Activated naive CD8-positive, alpha-beta T cell treated with anti-CD3 and anti-CD28 coated beads, Interleukin-2, amount 50 U/mL, for 16 hours (primary cell): ENCODE measurements around the gene GREB1L.
"Not testable (repeated sequence)": the region's sequence is repeated elsewhere in the genome, so short reads cannot be mapped to it uniquely, and the experiment has no call there.

Source experiments
- DNase-seq: peaks from one replicate; pipeline ENCODE4 v3.0.0-alpha.2; 2020; ENCODE audit warnings: low read depth, low spot score

Gene GREB1L

DNA sequence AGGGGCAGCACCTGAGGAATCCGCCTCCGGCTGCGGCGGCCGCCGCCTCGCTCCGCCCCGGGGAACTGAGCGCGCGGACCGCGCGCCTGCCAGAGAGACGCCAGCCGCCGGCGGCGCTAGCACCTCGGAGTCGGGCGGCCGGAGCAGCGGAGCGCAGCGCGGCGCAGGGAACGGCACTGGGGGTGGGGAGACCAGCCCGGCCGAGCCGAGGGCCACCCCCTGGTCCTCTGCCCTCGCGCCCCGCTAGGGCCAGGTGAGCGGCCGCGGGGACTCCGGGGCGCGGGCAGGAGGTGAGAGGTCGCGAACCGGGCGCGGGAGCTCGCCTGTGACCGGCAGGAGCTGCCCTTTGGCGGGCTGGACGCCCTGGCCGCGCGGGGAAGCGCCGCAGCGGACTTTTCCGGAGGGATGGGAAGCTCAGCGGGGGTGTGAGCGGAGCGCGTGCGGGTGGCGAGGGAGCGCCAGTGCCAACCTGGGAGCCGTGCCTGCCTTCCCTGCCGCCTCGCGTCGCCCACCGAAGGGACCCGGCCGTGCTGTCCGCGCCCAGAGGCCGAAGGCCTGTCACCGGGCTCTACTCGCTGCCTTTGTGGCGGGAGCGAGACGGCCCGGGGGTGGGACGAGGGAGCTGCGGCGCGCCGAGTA is at the start of gene GREB1L:
TSS of gene GREB1L (plus strand) at position 92 of the 639 bp plus-strand sequence. CDS start 141,287 bp downstream, outside the sequence.
- no peak for DNase-seq

DNA sequence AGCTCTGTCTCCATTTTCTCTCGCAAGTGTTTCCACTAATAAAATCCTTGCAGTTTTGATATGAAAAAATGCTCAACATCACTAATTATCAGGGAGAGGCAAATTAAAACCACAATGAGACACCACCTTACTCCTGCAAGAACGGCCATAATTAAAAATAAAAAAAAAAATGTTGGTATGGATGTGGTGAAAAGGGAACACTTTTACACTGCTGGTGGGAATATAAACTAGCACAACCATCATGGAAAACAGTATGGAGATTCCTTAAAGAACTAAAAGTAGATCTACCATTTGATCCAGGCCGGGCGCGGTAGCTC is 49.8 kb upstream of the GREB1L start:
- no peak for DNase-seq

DNA sequence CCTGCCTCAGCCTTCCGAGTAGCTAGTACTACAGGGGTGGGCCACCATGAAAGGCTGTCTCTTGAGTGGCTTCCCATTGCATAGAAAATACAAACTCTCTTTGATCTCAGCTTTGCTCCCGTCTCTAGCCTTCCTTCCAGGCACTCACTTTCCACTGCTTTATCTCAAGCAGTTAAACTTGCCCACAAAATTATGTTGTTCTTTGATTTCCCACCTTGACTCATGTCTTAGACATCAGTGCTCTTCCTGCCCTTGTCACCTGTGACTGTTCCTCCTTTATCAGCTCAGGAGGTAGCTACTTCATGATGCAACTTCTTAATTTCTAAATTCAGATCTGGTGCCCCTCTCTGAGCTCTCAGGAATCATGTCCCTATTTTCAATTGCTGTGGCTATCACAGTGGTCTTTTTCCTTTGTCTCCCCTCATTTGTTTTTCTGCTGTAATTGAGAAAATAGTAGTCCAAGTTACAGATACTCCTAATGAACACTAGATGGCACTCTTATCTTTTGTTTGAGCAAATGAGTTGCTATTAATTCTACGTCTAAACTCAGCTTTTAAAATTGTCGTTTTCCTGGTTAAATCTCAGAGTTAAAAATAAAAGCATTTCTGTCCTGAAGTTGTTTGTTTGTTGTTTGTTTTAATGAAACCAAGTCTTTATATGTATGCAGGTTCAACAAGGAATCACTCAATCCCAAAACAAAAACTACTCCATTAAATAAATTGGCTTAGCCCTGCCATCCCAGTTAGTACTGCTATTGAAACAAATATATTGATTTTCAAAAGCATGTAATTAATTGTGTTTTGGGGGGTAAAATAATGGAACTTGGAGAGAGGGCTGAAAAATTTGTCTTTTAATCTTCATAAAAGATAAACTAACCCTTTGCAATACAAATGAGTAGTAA is 46.9 kb upstream of the GREB1L start:
- DNase-seq = no peak

DNA sequence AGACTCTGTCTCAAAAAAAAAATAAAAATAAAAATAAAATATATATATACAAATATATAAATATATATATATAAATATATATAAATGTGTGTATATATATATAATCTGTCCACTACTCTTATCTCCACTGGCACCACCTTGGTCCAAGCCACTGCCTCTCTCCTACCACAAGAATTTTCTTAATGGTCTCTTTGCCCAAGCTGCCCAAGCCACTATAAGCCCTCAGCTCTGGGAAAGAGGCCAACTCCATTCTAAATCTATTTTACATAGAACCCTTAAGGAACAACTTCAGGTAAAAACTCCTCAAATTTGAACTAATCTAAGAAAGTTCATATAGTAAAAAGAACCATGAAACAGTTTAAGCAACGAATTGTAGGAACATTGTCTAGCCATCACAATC is 45.6 kb upstream of the GREB1L start:
- DNase-seq = no peak

DNA sequence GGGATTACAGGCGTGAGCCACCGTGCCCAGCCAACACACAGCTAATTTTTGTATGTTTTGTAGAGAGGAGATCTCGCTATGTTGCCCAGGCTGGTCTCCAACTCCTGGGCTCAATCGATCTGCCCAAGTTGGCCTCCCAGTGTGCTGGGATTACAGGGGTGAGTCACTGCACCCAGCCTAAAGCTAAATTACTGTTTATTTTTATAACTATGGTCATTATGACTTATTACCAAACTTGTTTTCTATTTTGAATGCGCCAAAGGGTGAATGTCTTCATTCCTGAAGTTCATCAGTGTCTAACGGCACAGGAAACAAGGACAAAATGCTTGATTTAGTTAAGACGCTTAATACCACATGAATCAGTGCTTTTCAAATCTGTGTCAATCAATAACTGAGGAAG is 38.9 kb upstream of the GREB1L start:
- no peak for DNase-seq

DNA sequence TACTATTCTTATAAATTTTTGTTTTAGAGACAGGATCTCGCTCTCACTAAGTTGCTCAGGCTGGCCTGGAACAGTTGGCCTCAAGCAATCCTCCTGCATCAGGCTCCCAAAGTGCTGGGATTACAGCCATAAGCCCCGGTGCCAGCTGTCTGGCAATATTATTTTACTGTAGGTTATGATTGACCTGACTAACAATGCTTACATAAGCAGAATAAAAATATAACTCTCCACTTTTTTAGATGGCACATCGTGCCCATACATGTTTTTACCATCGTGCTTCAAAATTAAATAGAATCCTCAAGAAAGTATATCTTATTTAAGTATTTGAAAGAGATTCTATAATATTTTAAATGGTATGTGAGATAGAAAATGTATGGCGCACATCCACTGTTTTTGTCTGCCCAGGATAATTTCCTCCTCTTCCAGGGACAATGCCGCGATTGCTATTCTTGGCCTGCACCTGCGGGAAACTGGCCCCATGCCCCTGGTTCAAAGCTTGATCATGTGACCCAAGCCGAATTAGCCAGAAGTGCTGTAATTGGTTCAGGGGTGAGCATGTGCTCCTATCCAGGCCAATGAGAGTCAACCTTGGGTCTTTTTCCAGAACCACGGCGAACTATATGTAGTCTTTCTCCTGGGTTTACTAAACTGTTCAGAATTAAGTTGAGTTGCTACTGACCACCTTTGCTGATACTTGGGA is 38.3 kb upstream of the GREB1L start:
- no peak for DNase-seq

DNA sequence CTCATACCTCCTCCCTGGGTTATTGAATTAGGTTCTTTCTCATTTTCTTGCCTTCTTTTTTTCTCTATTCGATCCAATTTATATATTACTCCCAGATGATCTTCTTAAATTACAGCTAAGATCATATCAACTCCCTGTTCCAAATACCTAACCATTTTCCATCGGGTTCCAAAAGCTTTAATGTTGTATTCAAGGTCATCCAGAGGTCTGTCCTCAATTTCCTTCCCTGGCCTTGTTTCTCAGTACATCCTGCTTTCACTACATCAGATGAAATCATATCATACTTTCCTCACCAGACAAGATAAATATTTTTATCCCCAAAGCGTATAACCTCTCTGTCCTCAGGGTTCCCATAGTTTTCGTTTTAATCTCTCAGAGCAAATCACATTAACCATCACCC is 36.3 kb upstream of the GREB1L start:
- no peak for DNase-seq

DNA sequence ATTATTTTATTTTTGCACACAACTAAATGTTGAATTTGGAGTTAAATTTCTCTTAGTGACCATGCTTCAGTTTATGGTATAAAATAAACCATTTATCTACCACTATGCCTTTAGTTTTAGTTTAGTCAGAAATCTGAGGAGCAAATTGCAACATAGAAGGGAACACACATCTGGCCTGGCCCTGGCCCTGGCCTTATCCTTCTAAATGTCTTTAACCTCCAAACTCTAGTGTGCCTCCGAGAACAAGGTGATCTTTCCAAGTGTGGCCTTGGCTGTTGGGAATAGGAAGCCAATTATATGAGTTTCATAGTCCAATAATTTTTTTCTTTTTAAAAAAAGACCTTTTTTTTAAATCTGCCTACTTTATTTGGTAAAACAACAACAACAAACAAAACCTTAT is 31.8 kb upstream of the GREB1L start:
- no peak for DNase-seq

DNA sequence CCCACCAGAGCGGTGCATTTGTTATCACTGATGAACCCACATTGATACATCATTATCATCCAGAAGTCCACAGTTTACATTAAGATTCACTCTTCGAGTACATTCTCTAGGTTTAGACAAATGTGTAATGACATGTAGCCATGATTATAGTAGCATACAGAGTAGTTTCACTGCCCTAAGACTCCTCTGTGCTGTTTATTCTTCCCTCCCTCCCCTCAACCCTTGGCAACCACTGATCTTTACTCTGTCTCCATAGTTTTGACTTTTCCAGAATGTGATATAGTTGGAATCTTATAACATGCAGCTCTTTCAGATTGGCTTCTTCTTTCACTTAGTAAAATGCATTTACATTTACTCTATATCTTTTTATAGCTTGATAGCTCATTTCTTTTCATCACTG is 31.2 kb upstream of the GREB1L start:
- no peak for DNase-seq

DNA sequence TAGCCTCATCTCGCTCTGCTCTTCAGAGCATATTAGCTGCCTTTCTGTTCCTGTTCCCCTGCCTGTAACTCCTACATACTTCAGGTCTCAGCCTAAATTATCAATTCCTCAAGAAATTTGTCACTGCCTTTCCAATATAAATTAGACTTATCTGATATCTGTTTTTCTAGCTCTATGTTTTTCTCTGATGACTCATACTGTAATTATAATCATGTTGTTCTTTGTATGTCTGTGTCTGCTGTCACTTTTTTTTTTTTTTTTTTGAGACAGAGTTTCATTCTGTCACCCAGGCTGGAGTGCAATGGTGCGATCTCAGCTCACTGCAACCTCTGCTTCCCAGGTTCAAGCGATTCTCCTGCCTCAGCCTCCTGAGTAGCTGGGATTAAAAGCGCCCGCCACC is 27.6 kb upstream of the GREB1L start:
- not testable (repeated sequence) for DNase-seq

DNA sequence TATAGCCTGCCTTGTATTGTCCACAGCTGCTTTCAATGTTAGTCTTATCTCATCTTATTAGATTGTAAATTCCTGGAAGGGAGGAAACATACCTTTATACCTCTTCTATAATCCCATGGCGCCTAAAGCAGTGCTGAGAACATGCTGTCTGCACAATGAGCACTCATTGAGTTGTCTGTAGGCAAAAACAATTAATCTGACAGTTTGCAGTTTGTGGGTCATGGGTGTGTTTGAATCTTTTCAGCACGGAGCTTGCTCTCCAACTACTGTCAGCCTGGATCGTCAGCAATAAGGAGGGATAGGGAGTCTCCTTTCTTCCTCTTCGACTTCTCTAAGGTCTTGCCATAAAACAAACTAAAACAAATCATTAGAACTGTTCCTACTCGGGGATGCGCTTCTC is 26.5 kb upstream of the GREB1L start:
- DNase-seq = no peak

DNA sequence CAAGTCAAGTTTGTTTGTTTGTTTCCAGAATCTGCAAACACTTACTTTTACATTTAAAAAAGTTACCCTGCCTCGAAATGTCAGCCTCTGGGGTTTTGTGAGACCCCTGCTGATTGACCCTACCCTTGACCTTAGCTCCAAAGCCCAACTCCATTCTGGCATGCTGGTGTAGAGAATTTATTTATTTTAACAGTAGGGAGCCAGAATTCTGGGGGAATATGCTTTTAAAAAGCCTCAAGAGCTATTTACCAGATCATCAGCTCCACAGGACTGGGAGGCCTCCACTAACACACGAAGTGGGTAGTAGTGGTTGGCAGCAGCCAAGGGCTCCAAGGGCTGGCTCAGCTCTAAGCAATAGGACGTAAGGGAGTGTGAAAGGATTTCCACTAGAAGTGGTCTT is 23.2 kb upstream of the GREB1L start:
- no peak for DNase-seq

DNA sequence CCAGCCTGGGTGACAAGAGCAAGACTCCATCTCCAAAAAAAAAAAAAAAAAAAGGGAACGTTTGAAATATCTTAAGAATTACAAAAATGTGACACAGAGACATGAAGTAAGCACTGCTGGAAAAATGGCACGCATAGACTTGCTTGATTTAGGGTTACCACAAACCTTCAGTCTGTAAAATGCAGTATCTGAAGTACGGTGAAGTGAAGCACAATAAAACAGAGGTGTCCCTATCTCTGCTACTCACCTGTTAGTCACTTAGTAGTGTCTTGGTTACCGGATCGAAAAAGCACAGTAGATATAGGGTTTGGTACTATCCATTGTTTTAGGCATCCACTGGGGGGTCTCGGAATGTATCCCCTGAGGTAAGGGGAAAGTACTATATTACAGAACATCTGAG is 11.6 kb upstream of the GREB1L start:
- no peak for DNase-seq

DNA sequence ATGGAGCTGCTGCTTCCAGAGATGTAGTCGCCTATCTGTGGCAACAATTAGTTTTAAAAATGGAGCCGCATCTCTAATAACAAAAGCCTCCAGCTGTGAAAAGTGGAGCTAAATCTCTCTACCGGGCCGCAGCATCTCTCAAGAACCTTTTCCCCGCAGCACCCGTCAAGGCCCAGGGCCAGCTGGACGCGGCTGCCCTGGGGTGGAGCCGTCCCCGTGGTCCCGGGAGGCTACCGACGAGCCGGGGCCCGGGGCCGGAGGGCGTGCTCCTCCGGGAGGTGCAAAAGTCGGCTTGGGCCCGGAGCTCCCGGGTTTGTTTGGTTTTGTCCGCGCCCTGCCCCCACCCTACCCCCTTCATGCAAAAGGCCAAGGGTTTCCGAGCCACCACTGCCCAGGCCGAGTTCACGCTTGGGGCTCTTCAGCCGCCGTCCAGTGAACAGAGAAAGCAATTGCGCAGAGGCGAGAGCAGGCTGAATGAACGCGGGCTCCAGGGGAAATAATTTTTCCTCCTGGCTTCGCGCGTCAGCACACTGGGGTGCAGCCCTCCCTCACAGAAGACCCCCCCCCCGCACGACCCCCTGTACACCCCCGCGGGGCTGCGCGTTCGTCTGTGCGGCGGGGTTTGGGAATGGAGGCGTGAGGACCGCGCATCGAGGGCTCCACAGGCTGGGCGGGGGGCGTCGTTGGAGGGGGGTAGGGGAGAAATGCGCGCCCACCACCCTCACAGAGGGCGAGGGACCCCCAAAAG is 557 bp upstream of the GREB1L start:
- DNase-seq = no peak

DNA sequence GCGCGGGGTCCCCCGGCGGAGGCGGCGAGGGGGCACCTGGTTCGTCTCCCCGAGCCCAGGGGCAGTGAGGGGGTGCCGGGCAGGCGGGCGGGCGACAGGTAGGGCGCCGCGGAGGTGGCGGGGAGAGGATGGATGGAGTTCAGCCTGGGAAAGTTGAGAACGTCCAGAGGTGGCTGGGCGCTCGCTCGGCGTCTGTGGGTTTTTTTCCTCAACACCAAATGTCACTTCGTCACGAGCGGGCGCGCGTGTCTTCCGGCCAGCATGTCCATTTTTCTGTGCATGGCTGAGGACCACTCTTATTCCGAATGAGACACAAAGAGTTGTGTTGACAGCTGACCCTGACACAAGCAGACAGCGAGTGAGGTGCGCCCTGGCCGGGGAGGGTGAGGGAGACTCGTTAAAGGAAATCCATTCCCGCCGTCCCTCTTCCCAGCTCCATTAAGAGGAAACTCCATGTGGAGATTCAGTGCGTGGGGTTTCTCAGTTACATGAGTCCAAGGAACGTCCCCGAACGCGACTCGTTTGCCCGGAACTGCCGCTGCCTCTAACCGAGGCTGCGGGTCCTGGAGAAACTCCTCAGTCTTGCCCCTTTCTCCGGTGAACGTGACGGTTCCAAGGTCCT is 859 bp downstream of the GREB1L start:
- DNase-seq = no peak

DNA sequence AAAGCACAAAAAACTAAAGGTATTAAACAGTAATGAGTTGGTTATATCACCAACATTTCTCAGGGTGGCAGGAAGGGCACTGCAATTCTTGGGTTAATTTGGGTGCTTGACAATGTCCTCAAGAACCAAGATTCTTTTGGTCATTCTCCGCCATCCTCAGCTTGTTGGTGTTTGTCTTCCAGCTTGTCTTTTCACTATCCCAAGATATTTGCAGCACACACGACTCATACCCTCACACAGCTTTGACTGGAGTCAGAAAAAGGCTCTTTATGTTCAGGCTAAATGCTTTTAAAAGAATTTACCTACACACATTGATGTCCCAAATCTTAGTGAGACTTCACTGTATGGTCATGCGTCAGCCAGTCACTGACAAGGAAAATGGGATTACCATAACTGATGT is 12.5 kb downstream of the GREB1L start:
- no peak for DNase-seq

DNA sequence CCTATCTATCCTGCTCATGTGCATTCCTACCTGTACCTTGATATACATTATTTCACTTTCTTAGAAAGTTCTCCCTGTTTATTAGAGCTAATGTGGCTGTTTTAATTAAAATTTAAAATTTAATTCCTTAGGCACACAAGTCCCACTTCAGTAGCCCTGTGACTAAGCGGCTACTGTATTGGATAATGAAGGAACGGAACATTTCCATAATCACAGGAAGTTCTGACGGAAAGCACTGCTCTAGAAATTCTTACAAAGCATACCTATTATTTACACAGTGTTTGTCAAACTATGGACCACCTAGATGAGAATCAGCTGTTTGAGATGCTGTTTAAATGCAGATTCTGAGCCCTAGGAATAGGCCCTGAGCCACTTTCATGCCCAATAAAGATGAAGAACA is 13.2 kb downstream of the GREB1L start:
- DNase-seq = no peak

DNA sequence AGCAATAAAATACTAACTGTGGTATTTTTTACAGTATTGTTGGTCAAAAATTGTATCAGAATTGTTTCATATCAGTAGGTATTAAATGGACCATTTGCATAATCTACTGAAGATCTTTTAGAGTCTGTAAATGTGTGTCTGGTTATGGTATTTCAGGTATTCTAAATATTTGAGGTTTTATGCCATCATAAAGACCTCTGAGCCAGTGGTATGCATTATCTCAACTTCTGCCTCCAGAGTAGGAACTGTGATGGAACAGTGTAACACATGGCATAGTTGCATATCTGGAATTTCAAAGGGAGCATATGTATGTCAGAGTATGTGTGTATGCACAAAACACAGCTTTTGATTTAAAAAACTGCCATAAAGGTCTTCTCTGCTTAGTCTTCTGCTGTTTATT is 15.4 kb downstream of the GREB1L start:
- no peak for DNase-seq

DNA sequence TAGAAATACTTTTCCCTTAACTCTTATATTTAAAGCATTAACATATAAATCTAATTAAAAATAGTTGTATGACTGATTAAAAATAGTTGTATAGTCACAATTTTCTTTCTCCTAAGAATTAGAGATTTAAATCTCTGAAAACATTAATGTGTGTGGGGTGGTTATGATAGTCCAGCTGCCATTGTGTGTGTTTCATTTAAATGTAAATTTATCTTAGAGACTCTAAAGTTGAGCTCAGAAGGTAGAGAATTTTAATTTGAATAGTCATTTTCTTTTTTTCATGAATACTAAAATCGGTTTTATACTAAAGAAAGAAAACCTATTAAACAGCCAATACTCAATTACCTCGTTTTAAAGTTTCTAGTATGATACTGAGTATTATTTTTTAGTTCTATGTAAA is 18.6 kb downstream of the GREB1L start:
- DNase-seq = no peak

DNA sequence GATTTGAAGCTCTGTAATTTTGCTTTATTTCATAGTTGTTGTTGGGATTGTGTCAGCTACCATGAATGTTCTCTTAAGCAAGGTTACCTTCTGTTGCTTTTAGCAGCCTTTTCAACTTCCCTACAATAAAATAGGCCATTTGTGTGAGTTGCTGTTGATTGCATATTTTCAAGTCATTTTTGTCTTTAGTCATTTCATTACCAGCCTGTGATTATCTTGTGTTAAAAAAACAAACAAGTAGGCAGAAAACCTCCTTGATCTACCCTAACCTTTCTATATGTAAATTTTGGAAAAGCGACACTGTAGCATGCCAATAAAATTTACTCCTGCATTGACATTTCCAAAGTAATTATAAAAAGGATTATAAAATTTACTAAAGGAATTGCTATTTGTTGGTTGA is 19.3 kb downstream of the GREB1L start:
- DNase-seq = no peak

DNA sequence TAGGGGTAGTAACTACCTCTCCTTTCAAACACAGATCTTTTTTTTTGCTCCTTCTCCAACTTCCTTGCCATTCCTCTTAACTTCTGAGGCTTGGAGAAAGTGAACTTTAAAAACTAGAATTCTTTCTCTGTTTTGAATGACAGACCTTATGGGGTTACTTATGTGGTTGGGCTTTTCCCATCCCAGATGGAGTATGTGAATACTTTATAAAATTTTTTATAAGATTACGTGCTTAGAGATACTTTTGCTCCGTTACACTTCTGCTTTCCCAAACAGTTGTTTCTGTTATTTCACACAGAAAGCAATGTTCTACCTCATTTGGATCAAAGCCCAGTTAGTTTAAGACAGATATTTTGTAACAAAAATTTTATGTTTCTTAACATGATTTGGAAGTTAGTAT is 20.2 kb downstream of the GREB1L start:
- no peak for DNase-seq

DNA sequence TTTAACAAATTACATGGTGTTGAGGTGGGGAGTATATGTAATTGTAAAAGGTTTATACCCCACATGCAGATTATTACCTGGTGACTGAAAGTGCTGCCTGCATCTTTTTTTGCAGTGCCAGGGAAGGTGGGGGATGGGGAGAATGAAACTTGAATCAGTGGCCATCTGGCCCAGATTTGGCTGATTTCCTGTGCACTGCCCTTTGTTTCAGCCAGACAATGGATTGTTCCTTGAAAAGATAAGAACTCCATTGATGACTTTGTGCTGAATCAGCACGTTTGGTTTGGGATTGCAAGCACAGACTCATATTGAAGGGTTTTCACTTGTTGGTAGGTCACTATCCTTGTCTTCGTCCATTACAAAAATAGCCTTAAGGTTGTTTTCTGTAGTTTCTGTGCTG is 20.9 kb downstream of the GREB1L start:
- no peak for DNase-seq
